Heart left ventricle (tissue), 13 donors: Measurements from ENCODE around the gene TACR2.

Source experiments
- POLR2A ChIP-seq, 2 donors: fragments of 450-650 bp; IDR thresholded peaks; one replicate each; pipeline ENCODE4 v1.6.1; 2017; ENCODE audit warnings: antibody characterized with exemption in 2 of 2, mild to moderate bottlenecking in 2 of 2, moderate library complexity in 2 of 2
- TF ChIP-seq, protein P1 (sequence below), 12 donors: fragments of 200-600 bp; sonication (generic) in 4 of 12; IDR thresholded peaks; one replicate each; pipeline versions ENCODE4 v1.5.0 to v1.8.0; 2018 to 2022; ENCODE audit warnings: antibody characterized with exemption in 12 of 12, mild to moderate bottlenecking in 5 of 12
- donor health status: ischemic (EF 13 %, LVEDD 7.1; RV severe dilation, severe dysfunction).
- donor health status: DM: no; HTN: yes; CAD: no.
- donor health status: DM: no; HTN: no; CAD: no.
- donor health status: ischemic (EF 25% LVEDD 6.9; RV normal size, moderate dysfunction).
- donor health status: ischemic (EF 25% LVEDD 5.7; RV mildly dilated, moderate dysfunction).
- donor health status: ischemic (EF 35%, LVEDD 5.7; RV mildly dilated, moderate dysfunction).
- donor health status: nonischemic (EF 11% LVEDD 7.7; RV severe dilation, severe dysfunction).
- donor health status: DM: yes; HTN: yes; CAD: no.
- donor health status: PGD.
- donor health status: ischemic (EF 29% LVEDD 5.4; RV normal size, mild dysfunction).
- donor health status: nonischemic (EF 23%, LVEDD 6.1; RV moderate dilation, normal function).

DNA sequence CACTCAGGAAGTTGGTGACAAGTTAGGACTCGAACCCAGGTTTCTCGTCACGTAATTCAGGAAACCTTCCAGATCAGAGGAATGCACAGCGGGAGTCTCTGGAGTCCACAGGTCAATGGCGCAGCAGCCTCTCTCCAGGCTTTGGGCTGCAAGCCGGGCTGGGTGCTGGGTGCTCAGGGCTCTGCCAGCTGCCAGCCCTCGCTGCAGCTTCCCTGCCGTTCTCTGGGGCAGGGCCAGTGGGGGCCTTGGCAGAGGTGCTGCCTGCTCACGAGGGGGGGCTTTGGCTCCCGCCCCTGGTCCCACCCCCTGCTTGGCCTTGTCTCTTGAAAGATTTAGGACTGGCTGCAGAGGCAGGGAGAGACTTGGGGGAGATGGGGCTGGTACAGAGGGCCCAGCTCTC lies at the start of gene TACR2:
- TF ChIP-seq, protein P1, sequence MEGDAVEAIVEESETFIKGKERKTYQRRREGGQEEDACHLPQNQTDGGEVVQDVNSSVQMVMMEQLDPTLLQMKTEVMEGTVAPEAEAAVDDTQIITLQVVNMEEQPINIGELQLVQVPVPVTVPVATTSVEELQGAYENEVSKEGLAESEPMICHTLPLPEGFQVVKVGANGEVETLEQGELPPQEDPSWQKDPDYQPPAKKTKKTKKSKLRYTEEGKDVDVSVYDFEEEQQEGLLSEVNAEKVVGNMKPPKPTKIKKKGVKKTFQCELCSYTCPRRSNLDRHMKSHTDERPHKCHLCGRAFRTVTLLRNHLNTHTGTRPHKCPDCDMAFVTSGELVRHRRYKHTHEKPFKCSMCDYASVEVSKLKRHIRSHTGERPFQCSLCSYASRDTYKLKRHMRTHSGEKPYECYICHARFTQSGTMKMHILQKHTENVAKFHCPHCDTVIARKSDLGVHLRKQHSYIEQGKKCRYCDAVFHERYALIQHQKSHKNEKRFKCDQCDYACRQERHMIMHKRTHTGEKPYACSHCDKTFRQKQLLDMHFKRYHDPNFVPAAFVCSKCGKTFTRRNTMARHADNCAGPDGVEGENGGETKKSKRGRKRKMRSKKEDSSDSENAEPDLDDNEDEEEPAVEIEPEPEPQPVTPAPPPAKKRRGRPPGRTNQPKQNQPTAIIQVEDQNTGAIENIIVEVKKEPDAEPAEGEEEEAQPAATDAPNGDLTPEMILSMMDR (IDR thresholded peaks at IDR 0.05) = no peak
- no peak for TF ChIP-seq POLR2A (IDR thresholded peaks at IDR 0.05)
